HFFc6 (cell line): Measurements from ENCODE around the gene ZNF827. TPM values are rescaled to one million over a fixed set of nuclear protein-coding genes. Genes with fewer than 3 reads are reported as not detected.

ENCODE experiments used
- DNase-seq: peaks from one replicate; pipeline ENCODE4 v3.0.0-alpha.2; 2018
- H3K27ac Mint-ChIP-seq: 2 replicates; pipeline ENCODE4 v1.8.0; 2020; ENCODE audit warnings: mild to moderate bottlenecking, mixed read lengths
- H3K27me3 Mint-ChIP-seq: 2 replicates; pipeline ENCODE4 v1.8.0; 2021; ENCODE audit warnings: mild to moderate bottlenecking, moderate library complexity, mixed read lengths; ENCODE audit not compliant: insufficient read depth
- H3K36me3 Mint-ChIP-seq: 2 replicates; pipeline ENCODE4 v1.8.0; 2021; ENCODE audit warnings: low read depth, mixed read lengths
- H3K4me1 Mint-ChIP-seq: 2 replicates; pipeline ENCODE4 v1.8.0; 2020; ENCODE audit warnings: low read depth, mixed read lengths
- H3K4me3 Mint-ChIP-seq: 2 replicates; pipeline ENCODE4 v1.8.0; 2020; ENCODE audit warnings: mild to moderate bottlenecking, moderate library complexity, mixed read lengths
- H3K9me3 Mint-ChIP-seq: 2 replicates; pipeline ENCODE4 v1.8.0; 2020; ENCODE audit warnings: mild to moderate bottlenecking, mixed read lengths
- total RNA-seq, 6 experiments: library from RNA; stranded (reverse); fragmentation: NEBNext Ultra II Directional; extraction: Animal tissue kit (Norgen Biotek cat#: 25700); gene quantifications; 2 replicates in 1 of 6; 3 replicates in 5 of 6; pipeline ENCODE4 v1.2.3, GENCODE V29; 2021
- TF ChIP-seq, protein P1 (sequence below): fragments of 200-600 bp; sonication (generic); IDR thresholded peaks from 2 replicates; pipeline ENCODE4 v1.5.0; 2021; ENCODE audit warnings: antibody characterized with exemption, mild to moderate bottlenecking

ZNF827 gene
- total RNA-seq, 6 experiments from 2014 or later = 15.8 to 22.4 (median 17.6) TPM

GRCh38 chr4:145880355-145880960, 58.2 kb downstream of the ZNF827 start:
- TF ChIP-seq, protein P1, sequence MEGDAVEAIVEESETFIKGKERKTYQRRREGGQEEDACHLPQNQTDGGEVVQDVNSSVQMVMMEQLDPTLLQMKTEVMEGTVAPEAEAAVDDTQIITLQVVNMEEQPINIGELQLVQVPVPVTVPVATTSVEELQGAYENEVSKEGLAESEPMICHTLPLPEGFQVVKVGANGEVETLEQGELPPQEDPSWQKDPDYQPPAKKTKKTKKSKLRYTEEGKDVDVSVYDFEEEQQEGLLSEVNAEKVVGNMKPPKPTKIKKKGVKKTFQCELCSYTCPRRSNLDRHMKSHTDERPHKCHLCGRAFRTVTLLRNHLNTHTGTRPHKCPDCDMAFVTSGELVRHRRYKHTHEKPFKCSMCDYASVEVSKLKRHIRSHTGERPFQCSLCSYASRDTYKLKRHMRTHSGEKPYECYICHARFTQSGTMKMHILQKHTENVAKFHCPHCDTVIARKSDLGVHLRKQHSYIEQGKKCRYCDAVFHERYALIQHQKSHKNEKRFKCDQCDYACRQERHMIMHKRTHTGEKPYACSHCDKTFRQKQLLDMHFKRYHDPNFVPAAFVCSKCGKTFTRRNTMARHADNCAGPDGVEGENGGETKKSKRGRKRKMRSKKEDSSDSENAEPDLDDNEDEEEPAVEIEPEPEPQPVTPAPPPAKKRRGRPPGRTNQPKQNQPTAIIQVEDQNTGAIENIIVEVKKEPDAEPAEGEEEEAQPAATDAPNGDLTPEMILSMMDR = no peak; the same call in 1 of the 2 replicates
- Mint-ChIP-seq H3K9me3 (no peaks in the 10 kb centered on the region), H3K27ac (no peak overlapping the region), H3K36me3 (peaks cover 21% of the 10 kb centered on the region), H3K27me3 (no peaks in the 10 kb centered on the region), H3K4me1 (peaks cover 44% of the 10 kb centered on the region), H3K4me3 (no peak overlapping the region)
- no peak for DNase-seq

DNA sequence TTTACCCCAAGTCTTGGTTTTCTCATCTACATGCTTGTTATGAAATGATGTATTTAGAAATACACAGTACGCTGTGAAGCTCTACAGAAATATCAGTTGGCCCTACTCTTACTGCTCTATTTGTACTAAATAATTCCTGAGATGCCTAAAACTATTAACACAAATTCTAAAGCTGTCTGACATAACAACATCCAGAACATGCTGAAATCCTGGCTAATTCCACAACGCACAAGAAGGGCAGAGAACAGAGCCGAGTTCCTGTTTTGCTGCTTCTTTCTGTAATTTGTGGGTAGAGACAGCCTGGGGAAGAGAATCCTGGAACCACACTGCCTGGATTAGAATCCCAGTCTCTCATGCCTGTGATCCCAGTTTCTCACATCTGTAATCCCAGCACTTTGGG, 59.0 kb downstream of the ZNF827 start:
- TF ChIP-seq, protein P1 = no peak
- peak; percentile 16 for DNase-seq
- H3K9me3 Mint-ChIP-seq = no peaks in the 10 kb centered on the region
- H3K4me3 Mint-ChIP-seq = no peak overlapping the region
- H3K27me3 Mint-ChIP-seq = no peaks in the 10 kb centered on the region
- H3K36me3 Mint-ChIP-seq = peaks cover 19% of the 10 kb centered on the region
- H3K27ac Mint-ChIP-seq = no peak overlapping the region
- peaks cover 44% of the 10 kb centered on the region for H3K4me1 Mint-ChIP-seq

DNA sequence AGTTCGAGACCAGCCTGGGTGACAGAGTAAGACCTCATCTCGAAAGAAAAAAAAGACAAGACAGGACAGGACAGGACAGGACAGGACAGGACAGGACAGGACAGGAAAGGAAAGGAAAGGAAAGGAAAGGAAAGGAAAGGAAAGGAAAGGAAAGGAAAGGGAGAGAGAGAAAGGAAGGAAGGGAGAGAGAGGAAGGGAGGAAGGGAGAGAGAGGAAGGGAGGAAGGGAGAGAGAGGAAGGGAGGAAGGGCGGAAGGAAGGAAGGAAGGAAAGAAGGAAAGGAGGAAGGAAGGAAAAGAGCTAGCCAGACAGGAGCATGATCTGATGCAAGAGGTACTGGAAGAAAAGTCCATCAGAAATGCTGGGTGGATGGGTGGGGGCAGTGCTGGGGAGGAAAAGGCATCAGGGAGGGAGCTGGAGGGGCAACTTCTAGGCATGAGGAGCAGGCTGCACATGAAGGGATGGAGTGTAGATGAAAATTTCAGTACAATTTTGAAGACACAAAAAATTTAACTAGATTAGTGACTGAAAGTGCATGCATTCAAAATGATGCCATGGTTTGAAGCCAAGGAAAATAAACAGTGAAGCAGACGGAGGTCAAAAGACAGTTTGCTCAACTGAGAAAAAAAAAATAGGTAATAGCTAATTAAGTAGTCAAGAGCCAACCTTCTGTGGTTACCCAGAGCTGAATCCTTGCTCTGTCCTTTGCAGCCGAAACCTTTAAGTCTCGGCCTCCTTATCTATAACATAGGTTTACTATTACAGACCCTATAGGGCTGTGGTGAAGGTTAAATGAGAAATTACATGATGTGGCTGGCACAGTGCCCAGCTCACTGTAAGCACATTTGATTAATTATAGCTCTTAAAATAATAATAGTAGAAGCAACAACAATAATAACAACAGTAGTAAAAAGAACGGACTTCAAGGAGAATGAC, 59.9 kb downstream of the ZNF827 start:
- Mint-ChIP-seq H3K4me1 (peaks cover 50% of the 10 kb centered on the region), H3K36me3 (peaks cover 16% of the 10 kb centered on the region), H3K9me3 (no peaks in the 10 kb centered on the region), H3K4me3 (peak overlapping the region; percentile 6; the same call in 1 of the 2 replicates), H3K27me3 (no peaks in the 10 kb centered on the region), H3K27ac (peak overlapping the region; percentile 30)
- TF ChIP-seq, protein P1 = no peak
- peak; percentile 54 for DNase-seq

- H3K9me3 Mint-ChIP-seq = no peaks in the 10 kb centered on the region
- DNase-seq = no peak
- H3K27ac Mint-ChIP-seq = no peak overlapping the region
- TF ChIP-seq, protein P1 = no peak
- H3K36me3 Mint-ChIP-seq = peaks cover 21% of the 10 kb centered on the region
- H3K4me3 Mint-ChIP-seq = no peak overlapping the region
- no peaks in the 10 kb centered on the region; the same call in 1 of the 2 replicates for H3K27me3 Mint-ChIP-seq
- peaks cover 63% of the 10 kb centered on the region for H3K4me1 Mint-ChIP-seq
These were observed 62.0 kb downstream of the ZNF827 start for GRCh38 chr4:145876531-145877180.

DNA sequence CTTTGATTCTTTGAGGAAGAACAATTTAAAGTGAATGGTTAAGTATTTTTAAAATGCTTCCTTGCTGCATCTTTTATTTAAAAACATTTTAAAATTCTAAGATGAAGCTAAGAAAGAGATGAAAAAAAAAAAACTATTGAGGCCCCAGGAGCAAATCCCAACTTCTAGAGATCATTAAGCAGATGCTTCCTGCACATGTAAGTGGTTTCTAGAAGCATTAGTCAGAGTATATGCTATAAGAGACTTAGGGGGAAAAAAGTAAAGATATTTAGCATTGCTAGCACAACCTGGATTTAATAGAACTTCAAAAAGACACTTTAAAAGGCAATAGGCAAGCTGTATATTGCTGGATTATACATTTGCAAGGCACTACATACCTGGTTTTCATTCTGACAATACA, 64.7 kb downstream of the ZNF827 start:
- Mint-ChIP-seq H3K27ac (no peak overlapping the region), H3K4me1 (peaks cover 66% of the 10 kb centered on the region), H3K27me3 (no peaks in the 10 kb centered on the region; the same call in 1 of the 2 replicates), H3K36me3 (peaks cover 13% of the 10 kb centered on the region), H3K4me3 (no peak overlapping the region), H3K9me3 (no peaks in the 10 kb centered on the region)
- TF ChIP-seq, protein P1 = no peak
- DNase-seq = no peak
